ENCODE results near the gene CDKL2.
"Not testable (repeated sequence)": the region's sequence is repeated elsewhere in the genome, so short reads cannot be mapped to it uniquely, and the experiment has no call there.

CDKL2 gene

DNA sequence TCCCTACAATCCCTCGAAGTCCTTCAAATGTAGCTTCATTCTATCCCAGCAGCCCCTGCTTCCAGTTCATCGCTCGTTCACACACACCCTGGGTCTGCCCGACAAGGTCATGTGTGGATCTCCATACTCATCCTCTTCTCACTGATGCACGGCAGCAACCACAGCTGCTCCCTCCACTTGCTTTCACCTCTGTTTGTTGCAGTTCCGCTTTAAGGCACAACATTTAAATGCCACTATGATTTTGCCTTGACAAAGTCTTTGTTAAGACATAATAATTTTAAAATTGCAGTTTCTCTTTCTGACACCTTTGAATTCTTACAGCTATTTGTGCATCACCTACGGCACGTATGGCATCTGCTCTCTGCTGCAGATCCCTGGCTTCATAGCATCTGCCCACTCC, 72.6 kb downstream of the CDKL2 start:
- H3K27ac ChIP-seq (ENCODE audit: low read length): no peak overlapping the region
- H3K36me3 ChIP-seq (ENCODE audit: control insufficient read depth in 2 of 2, insufficient read depth in 2 of 2, low read length in 2 of 2): no peaks in the 10 kb centered on the region

DNA sequence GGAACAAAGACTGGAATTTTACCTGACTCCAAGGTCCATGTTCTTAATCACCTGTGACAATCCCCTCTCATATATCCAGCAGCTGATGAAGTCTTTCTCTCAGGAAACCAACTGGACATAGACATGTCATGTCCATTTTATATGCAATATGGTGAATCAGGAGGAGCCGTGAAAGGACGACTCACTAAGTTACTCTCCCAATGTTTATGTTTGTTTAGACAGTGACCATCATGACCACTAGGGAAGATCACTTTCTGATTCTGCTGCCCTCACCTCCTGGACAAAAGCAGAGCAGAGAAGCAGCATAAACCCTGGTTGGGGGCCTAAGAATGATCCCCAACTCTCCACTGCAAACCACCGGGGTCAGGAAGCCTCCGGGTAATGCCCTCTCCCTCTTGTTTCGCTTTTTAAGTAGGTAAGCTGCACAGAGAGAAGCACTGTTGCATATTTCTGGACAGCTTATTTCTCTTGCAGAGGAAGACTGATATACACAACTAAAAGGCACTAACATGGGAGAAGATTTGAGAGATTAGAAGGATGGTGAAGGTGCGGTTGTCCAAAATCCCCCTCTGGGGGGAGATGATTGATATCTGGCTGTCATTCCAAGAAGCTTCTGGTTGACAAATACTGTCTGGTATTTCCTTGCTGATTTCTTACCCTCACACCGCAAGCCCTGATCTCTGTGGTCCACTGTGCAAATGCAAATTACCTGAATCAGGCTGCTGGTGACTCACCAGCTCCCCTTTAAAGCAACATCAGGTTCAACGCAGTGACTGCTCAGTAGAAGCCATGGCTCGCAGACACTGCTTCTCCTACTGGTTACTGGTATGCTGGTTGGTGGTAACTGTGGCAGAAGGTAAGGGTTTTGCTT, 74.8 kb downstream of the CDKL2 start, which contains the start of gene ODAPH:
Gene ODAPH (plus strand): TSS at position 773 of the 871 bp plus-strand sequence. CDS start 17 bp downstream, at position 790.
- no peaks in the 10 kb centered on the region for H3K9me3 ChIP-seq (ENCODE audit: control insufficient read depth in 2 of 2, low read length in 2 of 2)
- H3K9ac ChIP-seq (ENCODE audit: low read length in 2 of 2): no peak within 1 kb of the TSS
- H3K27me3 ChIP-seq (ENCODE audit: control insufficient read depth in 1 of 2, insufficient read depth in 2 of 2, low read length in 2 of 2): peaks cover 0 to 2% of the 10 kb centered on the region in 2 donors
- no peak within 1 kb of the TSS for H3K4me3 ChIP-seq (ENCODE audit: low read length in 2 of 2)
- no peaks in the 10 kb centered on the region for H3K36me3 ChIP-seq (ENCODE audit: control insufficient read depth in 2 of 2, insufficient read depth in 2 of 2, low read length in 2 of 2)
- H3K4me1 ChIP-seq (ENCODE audit: control insufficient read depth, insufficient read depth, low read length): no peaks in the 10 kb centered on the region
- no peak within 1 kb of the TSS for H3K27ac ChIP-seq (ENCODE audit: low read length)

More for the DNA sequence above, 72.6 kb downstream of the CDKL2 start:
- no peak overlapping the region for H3K4me3 ChIP-seq (ENCODE audit: low read length in 2 of 2)
- peaks cover 0 to 2% of the 10 kb centered on the region in 2 donors for H3K27me3 ChIP-seq (ENCODE audit: control insufficient read depth in 1 of 2, insufficient read depth in 2 of 2, low read length in 2 of 2)
- no peaks in the 10 kb centered on the region for H3K9me3 ChIP-seq (ENCODE audit: control insufficient read depth in 2 of 2, low read length in 2 of 2)
- H3K4me1 ChIP-seq (ENCODE audit: control insufficient read depth, insufficient read depth, low read length): no peaks in the 10 kb centered on the region
- no peak overlapping the region for H3K9ac ChIP-seq (ENCODE audit: low read length in 2 of 2)

DNA sequence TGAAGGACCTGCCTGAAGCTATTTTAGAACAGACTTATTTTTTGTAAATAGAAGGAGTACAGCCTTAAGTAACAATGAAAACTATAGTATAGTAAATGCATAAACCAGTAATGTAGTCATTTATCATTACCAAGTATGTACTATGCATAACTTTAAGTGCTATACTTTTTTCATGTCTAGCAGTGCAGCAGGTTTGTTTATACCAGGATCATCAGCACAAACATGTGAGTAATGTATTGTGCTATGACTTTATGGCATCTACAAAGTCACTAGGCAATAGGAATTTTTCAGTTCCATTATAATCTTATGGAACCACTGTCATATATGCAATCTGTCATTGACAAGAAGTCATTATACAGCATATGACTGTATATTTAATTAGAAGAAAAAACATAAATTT, 77.9 kb downstream of the CDKL2 start:
- Histone ChIP-seq H3K4me3 (ENCODE audit: low read length in 2 of 2) (no peak overlapping the region), H3K9ac (ENCODE audit: low read length in 2 of 2) (no peak overlapping the region), H3K9me3 (ENCODE audit: control insufficient read depth in 2 of 2, low read length in 2 of 2) (no peaks in the 10 kb centered on the region), H3K27me3 (ENCODE audit: control insufficient read depth in 1 of 2, insufficient read depth in 2 of 2, low read length in 2 of 2) (peaks cover 0 to 2% of the 10 kb centered on the region in 2 donors), H3K36me3 (ENCODE audit: control insufficient read depth in 2 of 2, insufficient read depth in 2 of 2, low read length in 2 of 2) (no peaks in the 10 kb centered on the region), H3K27ac (ENCODE audit: low read length) (no peak overlapping the region), H3K4me1 (ENCODE audit: control insufficient read depth, insufficient read depth, low read length) (no peaks in the 10 kb centered on the region)

DNA sequence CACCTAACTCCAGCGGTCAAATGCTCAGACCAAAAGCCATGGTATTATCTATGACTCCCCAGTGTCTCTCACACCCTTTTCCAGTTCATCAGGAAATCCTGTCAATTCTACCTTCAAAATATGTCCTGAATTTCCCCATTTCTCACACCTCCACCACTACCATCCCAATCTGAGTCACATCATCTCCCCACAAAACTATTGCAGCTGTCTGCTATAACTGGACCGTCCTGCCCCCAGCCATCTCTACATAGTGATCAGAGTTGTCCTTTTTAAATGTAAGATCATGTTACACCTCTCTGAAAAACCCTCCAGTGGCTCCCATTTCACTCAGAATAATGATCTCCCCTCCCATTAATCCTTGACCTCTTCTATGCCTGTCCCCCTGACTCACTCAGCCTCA, 81.3 kb downstream of the CDKL2 start:
- no peak overlapping the region for H3K4me3 ChIP-seq (ENCODE audit: low read length in 2 of 2)
- H3K4me1 ChIP-seq (ENCODE audit: control insufficient read depth, insufficient read depth, low read length): no peaks in the 10 kb centered on the region
- H3K9me3 ChIP-seq (ENCODE audit: control insufficient read depth in 2 of 2, low read length in 2 of 2): no peaks in the 10 kb centered on the region
- H3K36me3 ChIP-seq (ENCODE audit: control insufficient read depth in 2 of 2, insufficient read depth in 2 of 2, low read length in 2 of 2): peaks cover 0 to 6% of the 10 kb centered on the region in 2 donors
- H3K27ac ChIP-seq (ENCODE audit: low read length): no peak overlapping the region
- no peaks in the 10 kb centered on the region for H3K27me3 ChIP-seq (ENCODE audit: control insufficient read depth in 1 of 2, insufficient read depth in 2 of 2, low read length in 2 of 2)
- H3K9ac ChIP-seq (ENCODE audit: low read length in 2 of 2): no peak overlapping the region

DNA sequence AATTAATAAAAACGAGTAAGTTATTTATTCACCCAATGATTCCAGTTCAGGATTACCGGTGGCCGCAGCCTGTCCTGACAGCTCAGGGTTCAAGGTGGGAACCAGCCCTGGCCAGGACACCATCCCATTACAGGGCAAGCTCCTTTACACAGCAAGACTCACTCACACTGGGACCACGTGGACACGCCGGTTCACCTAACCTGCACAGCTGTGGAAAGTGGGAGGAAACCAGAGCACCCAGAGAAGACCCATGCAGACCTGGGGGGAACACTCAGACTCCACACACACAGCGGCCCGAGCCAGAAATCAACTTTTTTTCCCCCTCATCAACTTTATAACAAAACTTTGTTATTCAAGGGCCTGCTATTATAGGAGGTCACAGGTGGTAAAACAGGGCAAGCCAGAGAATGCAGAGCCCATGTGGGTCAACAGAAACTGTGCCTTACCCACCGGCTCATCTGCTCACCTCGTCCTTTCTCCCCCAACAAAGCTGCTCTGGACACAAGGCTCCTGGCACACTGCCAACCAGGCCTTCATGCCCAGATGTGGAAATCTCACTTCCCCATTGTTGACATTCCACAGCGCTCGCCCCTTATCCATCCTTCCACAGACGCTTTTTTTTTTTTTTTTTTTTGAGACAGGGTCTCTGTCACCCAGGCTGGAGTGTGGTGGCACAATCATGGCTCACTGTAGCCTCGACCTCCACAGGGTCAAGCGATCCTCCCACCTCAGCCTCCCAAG, 82.5 kb downstream of the CDKL2 start:
- Histone ChIP-seq H3K4me3 (ENCODE audit: low read length in 2 of 2) (no peak overlapping the region), H3K9me3 (ENCODE audit: control insufficient read depth in 2 of 2, low read length in 2 of 2) (no peaks in the 10 kb centered on the region), H3K9ac (ENCODE audit: low read length in 2 of 2) (no peak overlapping the region), H3K4me1 (ENCODE audit: control insufficient read depth, insufficient read depth, low read length) (no peaks in the 10 kb centered on the region), H3K27me3 (ENCODE audit: control insufficient read depth in 1 of 2, insufficient read depth in 2 of 2, low read length in 2 of 2) (no peaks in the 10 kb centered on the region), H3K27ac (ENCODE audit: low read length) (no peak overlapping the region), H3K36me3 (ENCODE audit: control insufficient read depth in 2 of 2, insufficient read depth in 2 of 2, low read length in 2 of 2) (peaks cover 2 to 8% of the 10 kb centered on the region in 2 donors)

DNA sequence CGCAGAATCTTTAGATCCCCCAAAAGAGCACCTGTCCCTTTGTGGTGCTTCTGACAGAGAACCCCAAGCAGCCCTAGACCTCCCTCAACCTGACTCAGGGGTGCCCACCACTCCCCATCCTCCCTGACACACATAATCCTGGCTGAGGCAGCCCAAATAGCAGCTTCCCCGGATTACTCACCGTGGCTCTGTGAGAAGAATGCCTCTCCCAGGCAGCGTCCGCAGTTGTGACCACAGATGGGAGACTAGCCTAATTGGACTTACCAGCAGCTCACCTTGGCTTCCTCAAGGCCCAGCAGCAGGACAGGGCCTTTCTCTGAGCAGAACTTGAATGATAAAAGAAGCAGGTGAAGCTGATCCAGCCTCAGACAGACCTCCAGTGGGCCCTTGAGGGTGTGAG, 84.8 kb downstream of the CDKL2 start:
- H3K27me3 ChIP-seq (ENCODE audit: control insufficient read depth in 1 of 2, insufficient read depth in 2 of 2, low read length in 2 of 2): no peaks in the 10 kb centered on the region
- H3K4me1 ChIP-seq (ENCODE audit: control insufficient read depth, insufficient read depth, low read length): no peaks in the 10 kb centered on the region
- H3K4me3 ChIP-seq (ENCODE audit: low read length in 2 of 2): no peak overlapping the region
- H3K9ac ChIP-seq (ENCODE audit: low read length in 2 of 2): no peak overlapping the region
- H3K36me3 ChIP-seq (ENCODE audit: control insufficient read depth in 2 of 2, insufficient read depth in 2 of 2, low read length in 2 of 2): peaks cover 3 to 8% of the 10 kb centered on the region in 2 donors
- H3K9me3 ChIP-seq (ENCODE audit: control insufficient read depth in 2 of 2, low read length in 2 of 2): no peaks in the 10 kb centered on the region
- H3K27ac ChIP-seq (ENCODE audit: low read length): no peak overlapping the region

DNA sequence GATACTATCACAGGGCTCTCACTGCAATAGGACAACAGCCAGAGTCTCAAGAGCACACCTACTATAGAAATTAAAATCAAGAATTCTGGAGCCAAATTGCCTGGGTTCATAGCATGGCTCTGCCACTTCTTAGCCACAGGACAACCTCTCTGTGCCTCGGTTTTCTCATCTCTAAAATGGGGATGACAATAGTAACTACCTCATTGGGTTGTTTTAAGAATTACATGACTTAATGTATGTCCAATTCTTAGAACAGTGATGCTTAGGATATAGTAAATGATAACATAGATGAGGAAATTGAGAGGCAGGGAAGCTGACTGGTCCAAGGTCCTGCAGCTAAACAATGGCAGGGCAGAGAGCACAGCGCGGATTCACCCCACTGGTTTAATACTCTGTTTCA, 85.5 kb downstream of the CDKL2 start:
- Histone ChIP-seq H3K9ac (ENCODE audit: low read length in 2 of 2) (no peak overlapping the region), H3K9me3 (ENCODE audit: control insufficient read depth in 2 of 2, low read length in 2 of 2) (no peaks in the 10 kb centered on the region), H3K27me3 (ENCODE audit: control insufficient read depth in 1 of 2, insufficient read depth in 2 of 2, low read length in 2 of 2) (no peaks in the 10 kb centered on the region), H3K4me1 (ENCODE audit: control insufficient read depth, insufficient read depth, low read length) (no peaks in the 10 kb centered on the region), H3K4me3 (ENCODE audit: low read length in 2 of 2) (no peak overlapping the region), H3K27ac (ENCODE audit: low read length) (no peak overlapping the region), H3K36me3 (ENCODE audit: control insufficient read depth in 2 of 2, insufficient read depth in 2 of 2, low read length in 2 of 2) (peaks cover 3 to 8% of the 10 kb centered on the region in 2 donors)

DNA sequence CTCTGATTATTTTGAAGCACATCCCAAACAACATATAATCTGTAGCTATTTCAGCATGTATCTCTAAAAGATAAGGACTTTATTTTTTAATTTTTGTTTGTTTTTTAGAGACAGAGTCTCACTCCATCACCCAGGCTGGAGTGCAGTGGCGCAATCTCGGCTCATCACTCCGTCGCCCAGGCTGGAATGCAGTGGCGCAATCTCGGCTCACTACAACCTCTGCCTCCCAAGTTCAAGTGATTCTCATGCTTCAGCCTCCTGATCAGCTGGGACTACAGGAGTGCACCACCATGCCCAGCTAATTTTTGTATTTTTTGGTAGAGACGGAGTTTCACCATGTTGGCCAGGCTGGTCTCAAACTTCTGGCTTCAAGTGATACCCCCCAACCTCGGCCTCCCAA, 86.1 kb downstream of the CDKL2 start:
- not testable (repeated sequence) for H3K4me1 ChIP-seq (ENCODE audit: control insufficient read depth, insufficient read depth, low read length); H3K27ac ChIP-seq (ENCODE audit: low read length); H3K4me3 ChIP-seq (ENCODE audit: low read length in 2 of 2); H3K27me3 ChIP-seq (ENCODE audit: control insufficient read depth in 1 of 2, insufficient read depth in 2 of 2, low read length in 2 of 2); H3K9me3 ChIP-seq (ENCODE audit: control insufficient read depth in 2 of 2, low read length in 2 of 2); H3K36me3 ChIP-seq (ENCODE audit: control insufficient read depth in 2 of 2, insufficient read depth in 2 of 2, low read length in 2 of 2); H3K9ac ChIP-seq (ENCODE audit: low read length in 2 of 2)

DNA sequence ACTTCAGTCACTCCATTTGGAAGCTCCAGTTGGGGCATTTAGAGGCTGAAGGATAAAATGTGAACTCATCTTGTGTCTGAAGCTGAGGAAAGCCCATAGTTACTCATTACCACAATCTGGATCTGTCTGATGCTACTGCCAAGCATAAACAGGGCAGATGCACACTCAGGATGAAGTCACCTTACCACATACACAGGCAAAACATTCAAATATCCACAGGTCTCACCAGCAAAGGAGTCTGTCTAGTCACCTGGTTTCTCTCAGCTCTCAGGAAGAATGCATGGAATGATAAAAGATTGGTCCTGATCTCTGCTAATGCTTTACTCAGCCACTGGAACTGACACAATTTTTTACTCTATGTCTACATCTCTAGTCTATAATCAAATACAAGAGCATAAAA, 87.5 kb downstream of the CDKL2 start:
- no peaks in the 10 kb centered on the region for H3K27me3 ChIP-seq (ENCODE audit: control insufficient read depth in 1 of 2, insufficient read depth in 2 of 2, low read length in 2 of 2)
- no peak overlapping the region for H3K9ac ChIP-seq (ENCODE audit: low read length in 2 of 2)
- no peaks in the 10 kb centered on the region for H3K4me1 ChIP-seq (ENCODE audit: control insufficient read depth, insufficient read depth, low read length)
- no peak overlapping the region for H3K27ac ChIP-seq (ENCODE audit: low read length)
- peaks cover 3 to 10% of the 10 kb centered on the region in 2 donors for H3K36me3 ChIP-seq (ENCODE audit: control insufficient read depth in 2 of 2, insufficient read depth in 2 of 2, low read length in 2 of 2)
- H3K9me3 ChIP-seq (ENCODE audit: control insufficient read depth in 2 of 2, low read length in 2 of 2): no peaks in the 10 kb centered on the region
- H3K4me3 ChIP-seq (ENCODE audit: low read length in 2 of 2): no peak overlapping the region

DNA sequence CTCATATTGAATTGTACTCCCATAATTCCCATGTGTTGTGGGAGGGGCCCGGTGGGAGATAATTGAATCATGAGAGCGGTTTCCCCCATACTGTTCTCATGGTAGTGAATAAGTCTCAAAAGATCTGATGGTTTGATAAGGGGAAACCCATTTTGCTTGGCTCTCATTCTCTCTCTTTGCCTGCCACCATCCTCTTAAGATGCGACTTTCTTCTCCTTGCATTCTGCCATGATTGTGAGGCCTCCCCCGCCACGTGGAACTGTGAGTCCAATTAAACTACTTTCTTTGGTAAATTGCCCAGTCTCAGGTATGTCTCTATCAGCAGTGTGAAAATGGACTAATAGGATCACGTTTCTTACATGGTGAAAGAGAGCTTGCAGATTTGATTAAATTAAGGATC, 93.0 kb downstream of the CDKL2 start:
- H3K27ac ChIP-seq (ENCODE audit: low read length); H3K36me3 ChIP-seq (ENCODE audit: control insufficient read depth in 2 of 2, insufficient read depth in 2 of 2, low read length in 2 of 2); H3K9me3 ChIP-seq (ENCODE audit: control insufficient read depth in 2 of 2, low read length in 2 of 2); H3K27me3 ChIP-seq (ENCODE audit: control insufficient read depth in 1 of 2, insufficient read depth in 2 of 2, low read length in 2 of 2); H3K4me3 ChIP-seq (ENCODE audit: low read length in 2 of 2); H3K9ac ChIP-seq (ENCODE audit: low read length in 2 of 2); H3K4me1 ChIP-seq (ENCODE audit: control insufficient read depth, insufficient read depth, low read length): not testable (repeated sequence)

DNA sequence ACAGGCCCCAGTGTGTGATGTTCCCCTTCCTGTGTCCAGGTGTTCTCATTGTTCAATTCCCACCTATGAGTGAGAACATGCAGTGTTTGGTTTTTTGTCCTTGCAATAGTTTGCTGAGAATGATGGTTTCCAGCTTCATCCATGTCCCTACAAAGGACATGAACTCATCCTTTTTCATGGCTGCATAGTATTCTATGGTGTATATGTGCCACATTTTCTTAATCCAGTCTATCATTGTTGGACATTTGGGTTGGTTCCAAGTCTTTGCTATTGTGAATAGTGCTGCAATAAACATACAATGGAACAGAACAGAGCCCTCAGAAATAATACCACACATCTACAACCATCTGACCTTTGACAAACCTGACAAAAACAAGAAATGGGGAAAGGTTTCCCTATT, 96.4 kb downstream of the CDKL2 start:
- H3K27ac ChIP-seq (ENCODE audit: low read length); H3K9me3 ChIP-seq (ENCODE audit: control insufficient read depth in 2 of 2, low read length in 2 of 2); H3K4me3 ChIP-seq (ENCODE audit: low read length in 2 of 2); H3K27me3 ChIP-seq (ENCODE audit: control insufficient read depth in 1 of 2, insufficient read depth in 2 of 2, low read length in 2 of 2); H3K9ac ChIP-seq (ENCODE audit: low read length in 2 of 2); H3K4me1 ChIP-seq (ENCODE audit: control insufficient read depth, insufficient read depth, low read length): not testable (repeated sequence)
- peaks cover 19 to 22% of the 10 kb centered on the region in 2 donors for H3K36me3 ChIP-seq (ENCODE audit: control insufficient read depth in 2 of 2, insufficient read depth in 2 of 2, low read length in 2 of 2)

Measured in stomach smooth muscle (tissue), 2 donors.